Endothelial cell of umbilical vein (primary cell): ENCODE data around the gene SPRR1A. TPM values are rescaled to one million over a fixed set of nuclear protein-coding genes. Genes with fewer than 3 reads are reported as not detected.

Source experiments
- BruUV-seq: library from RNA; stranded (reverse); fragments of 400-500 nt; replicated peaks from 2 replicates; lab custom pipeline; 2021; lab: Mats Ljungman, UMichigan
- CTCF ChIA-PET: fragments of 300-600, 350-600 bp; sonication (Branson Sonifier 250); formaldehyde crosslinking; loops from one replicate; lab custom pipeline; 2021; ENCODE audit warnings: antibody characterized with exemption, inconsistent platforms; lab: Charles Lee
- POLR2A ChIA-PET: fragments of 300-600, 350-600 bp; sonication (Branson Sonifier 250); formaldehyde crosslinking; loops from one replicate; lab custom pipeline; 2021; ENCODE audit warnings: antibody characterized with exemption, inconsistent platforms; lab: Charles Lee
- DNase-seq: peaks from one replicate; pipeline ENCODE4 v3.0.0-alpha.2; 2011; ENCODE audit warnings: low read depth, low spot score
- FAIRE-seq: peaks from 2 replicates; lab custom pipeline; 2011; peaks lifted over from hg19 to GRCh38; lab: Jason Lieb, UNC
- H2AFZ ChIP-seq: 2 replicates; pipeline ENCODE4 v1.6.0; 2012; ENCODE audit warnings: low read depth, low read length, control low read depth, inconsistent platforms
- H3K27ac ChIP-seq: 2 replicates; pipeline ENCODE4 v1.5.1; 2011; ENCODE audit warnings: low read depth, mild to moderate bottlenecking, control low read depth, low read length, moderate library complexity; ENCODE audit not compliant: insufficient read depth
- H3K27me3 ChIP-seq, 2 experiments: 2 replicates each; pipeline versions ENCODE4 v1.6.0 to v1.6.1; 2011; ENCODE audit warnings: low read length in 2 of 2, mixed read lengths in 1 of 2; ENCODE audit not compliant: control insufficient read depth in 2 of 2, insufficient read depth in 2 of 2
- H3K36me3 ChIP-seq, 2 experiments: 2 replicates in 1 of 2; 3 replicates in 1 of 2; pipeline ENCODE4 v1.5.1; 2011; ENCODE audit warnings: low read length in 2 of 2, mild to moderate bottlenecking in 1 of 2, moderate library complexity in 1 of 2; ENCODE audit not compliant: control insufficient read depth in 2 of 2, insufficient read depth in 2 of 2; ENCODE audit errors: extremely low read depth in 1 of 2
- H3K4me1 ChIP-seq: 3 replicates; pipeline ENCODE4 v1.5.1; 2011; ENCODE audit warnings: mild to moderate bottlenecking, low read length; ENCODE audit not compliant: control insufficient read depth, insufficient read depth; ENCODE audit errors: extremely low read depth
- H3K4me2 ChIP-seq: 2 replicates; pipeline ENCODE4 v1.6.1; 2011; ENCODE audit warnings: low read length, control low read depth, mixed read lengths; ENCODE audit not compliant: insufficient read depth
- H3K4me3 ChIP-seq, 3 experiments: fragments of 200-600 bp in 1 of 3; sonication (generic), shearing (Covaris generic) in 1 of 3; replicated peaks in 1 of 3; 2 replicates each; pipeline ENCODE4 v1.5.1; 2011 to 2016; ENCODE audit warnings: control low read depth in 3 of 3, low read length in 3 of 3, mild to moderate bottlenecking in 2 of 3, inconsistent platforms in 1 of 3, low read depth in 1 of 3, moderate library complexity in 1 of 3; ENCODE audit not compliant: insufficient read depth in 1 of 3
- H3K79me2 ChIP-seq: 2 replicates; pipeline ENCODE4 v1.6.0; 2012; ENCODE audit warnings: low read length, inconsistent platforms; ENCODE audit not compliant: control insufficient read depth, insufficient read depth
- H3K9ac ChIP-seq: replicated peaks from 2 replicates; pipeline ENCODE3; 2011; ENCODE audit warnings: low read length, control low read depth; ENCODE audit not compliant: insufficient read depth; ENCODE audit errors: extremely low read depth
- H3K9me1 ChIP-seq: replicated peaks from 3 replicates; pipeline ENCODE4 v1.6.0; 2011; ENCODE audit warnings: mild to moderate bottlenecking, low read length; ENCODE audit not compliant: control insufficient read depth, insufficient read depth; ENCODE audit errors: extremely low read depth
- H3K9me3 ChIP-seq: replicated peaks from 2 replicates; pipeline ENCODE4 v1.5.1; 2012; ENCODE audit warnings: low read length, inconsistent platforms; ENCODE audit not compliant: control insufficient read depth, insufficient read depth
- H4K20me1 ChIP-seq: replicated peaks from 2 replicates; pipeline ENCODE3; 2011; ENCODE audit warnings: mild to moderate bottlenecking, low read length; ENCODE audit not compliant: control insufficient read depth, insufficient read depth; ENCODE audit errors: extremely low read depth
- CTCF ChIP-seq, 2 donors: IDR thresholded peaks; 1 replicate in 1 of 2; 2 replicates in 1 of 2; pipeline ENCODE4 v1.5.1; 2011; ENCODE audit warnings: low read length in 2 of 2, mild to moderate bottlenecking in 2 of 2, moderate library complexity in 2 of 2, control low read depth in 1 of 2, inconsistent platforms in 1 of 2, low read depth in 1 of 2; ENCODE audit not compliant: insufficient read depth in 1 of 2; ENCODE audit errors: extremely low read depth in 1 of 2
- EZH2 ChIP-seq: IDR thresholded peaks from 2 replicates; pipeline ENCODE4 v1.6.1; 2012; ENCODE audit warnings: borderline replicate concordance, low read depth, mild to moderate bottlenecking, moderate library complexity, low read length, inconsistent platforms; ENCODE audit not compliant: severe bottlenecking
- FOS ChIP-seq: IDR thresholded peaks from 2 replicates; pipeline ENCODE4 v1.6.1; 2011; ENCODE audit warnings: mild to moderate bottlenecking, low read length, moderate library complexity, borderline replicate concordance; ENCODE audit not compliant: insufficient read depth
- GATA2 ChIP-seq: IDR thresholded peaks from 2 replicates; pipeline ENCODE4 v1.7.0; 2011; ENCODE audit warnings: low read depth, mild to moderate bottlenecking, moderate library complexity, mixed read lengths, low read length; ENCODE audit not compliant: insufficient read length, insufficient read depth
- JUN ChIP-seq: IDR thresholded peaks from 2 replicates; pipeline ENCODE4 v1.6.1; 2011; ENCODE audit warnings: borderline replicate concordance, low read depth; ENCODE audit not compliant: insufficient read length, insufficient read depth
- MAX ChIP-seq: IDR thresholded peaks from 2 replicates; pipeline ENCODE4 v1.6.1; 2011; ENCODE audit not compliant: insufficient read depth, insufficient read length
- MYC ChIP-seq: IDR thresholded peaks from one replicate; pipeline ENCODE4 v1.6.1; 2011; ENCODE audit warnings: mild to moderate bottlenecking, low read depth, low read length
- POLR2A ChIP-seq: IDR thresholded peaks from 2 replicates; pipeline ENCODE4 v1.6.1; 2012; ENCODE audit warnings: low read depth, mild to moderate bottlenecking, control low read depth, low read length
- POLR2AphosphoS5 ChIP-seq: IDR thresholded peaks from 2 replicates; pipeline ENCODE4 v1.6.1; 2012; ENCODE audit warnings: low read depth, mild to moderate bottlenecking, control low read depth, low read length, moderate library complexity; ENCODE audit not compliant: insufficient read depth
- dilution Hi-C: fragments of 300-500 bp; cut with MboI; formaldehyde crosslinking; loops from one replicate; pipeline ENCODE4 v1.15.0; 2019; ENCODE audit warnings: low sequenced_read_pairs; ENCODE audit not compliant: extremely low pct_ligation_motif_present
- intact Hi-C: fragments of 100-400 bp; cut with micrococcal nuclease; formaldehyde crosslinking; loops from one replicate; pipeline ENCODE4 v1.10.0; 2022
- polyA plus RNA-seq, 4 experiments: library from polyadenylated mRNA; depleted of rRNA in 3 of 4; stranded (reverse) in 3 of 4; unstranded in 1 of 4; fragments of >200 nt; gene quantifications; 2 replicates each; pipeline versions ENCODE4 v1.2.1 to v1.2.3, GENCODE V29; 2011 to 2012; ENCODE audit warnings: missing spikeins in 1 of 4
- total RNA-seq: library from RNA; stranded (reverse); gene quantifications from 2 replicates; pipeline ENCODE4 v1.2.3, GENCODE V29; 2021

SPRR1A gene
- total and polyA plus RNA-seq, 2 donors (not counting 3 experiments of a cell fraction or from before 2014, with no cell fraction given) = not detected

- H3K9ac ChIP-seq = no peak overlapping the region
- TF ChIP-seq POLR2AphosphoS5 (no peak), JUN (no peak), EZH2 (no peak), GATA2 (no peak), FOS (no peak)
- FAIRE-seq = no peak
These were observed 41.7 kb upstream of the SPRR1A start for GRCh38 chr1:152942161-152942560.

GRCh38 chr1:152946248-152946647 is 37.6 kb upstream of the SPRR1A start:
- Histone ChIP-seq H3K4me3 (no peak overlapping the region), H2AFZ (no peak overlapping the region), H3K4me1 (no peaks in the 10 kb centered on the region), H3K4me2 (no peak overlapping the region), H3K27ac (no peak overlapping the region), H3K9me1 (no peaks in the 10 kb centered on the region), H4K20me1 (no peaks in the 10 kb centered on the region), H3K27me3 (no peaks in the 10 kb centered on the region), H3K79me2 (no peaks in the 10 kb centered on the region), H3K9ac (no peak overlapping the region), H3K36me3 (no peaks in the 10 kb centered on the region), H3K9me3 (no peaks in the 10 kb centered on the region)
- ChIA-PET CTCF (no interaction called here), POLR2A (no interaction called here)
- DNase-seq = no peak
- TF ChIP-seq CTCF (IDR thresholded peaks at IDR 0.05; ENCODE audit: extremely low read depth in 1 of 2, insufficient read depth in 1 of 2, low read depth in 1 of 2, low read length in 2 of 2) = no peak
- no peak for TF ChIP-seq MAX
- no peak for TF ChIP-seq FOS
- no peak for TF ChIP-seq MYC
- no peak for TF ChIP-seq JUN
- no peak for TF ChIP-seq POLR2AphosphoS5
- TF ChIP-seq POLR2A = no peak
- TF ChIP-seq EZH2 = no peak
- no peak for TF ChIP-seq GATA2
- no TSS peak for BruUV-seq
- dilution Hi-C loops (no loop called here), intact Hi-C loops (no loop called here)
- no peak for FAIRE-seq

More at GRCh38 chr1:152942161-152942560, 41.7 kb upstream of the SPRR1A start:
- Histone ChIP-seq H3K9me3 (no peaks in the 10 kb centered on the region), H2AFZ (no peak overlapping the region), H3K4me1 (no peaks in the 10 kb centered on the region), H3K79me2 (no peaks in the 10 kb centered on the region), H3K4me3 (no peak overlapping the region), H3K36me3 (no peaks in the 10 kb centered on the region), H3K27ac (no peak overlapping the region), H3K27me3 (no peaks in the 10 kb centered on the region), H4K20me1 (no peaks in the 10 kb centered on the region), H3K4me2 (no peak overlapping the region), H3K9me1 (no peaks in the 10 kb centered on the region)
- BruUV-seq = no TSS peak
- no peak for DNase-seq
- intact Hi-C loops = no loop called here
- dilution Hi-C loops = no loop called here
- ChIA-PET POLR2A (no interaction called here), CTCF (no interaction called here)
